ENCODE measurements around the gene GSTM2.

GSTM2 gene

GRCh38 chr1:109712321-109712864, 44.5 kb downstream of the GSTM2 start:
- Histone ChIP-seq H2AFZ (ENCODE audit: low read depth, low read length) (no peak overlapping the region), H3K4me3 (ENCODE audit: low read length) (no peak overlapping the region), H3K27me3 (ENCODE audit: insufficient read depth, low read length) (peaks cover 5% of the 10 kb centered on the region)

GRCh38 chr1:109713636-109714035, 45.8 kb downstream of the GSTM2 start:
- Histone ChIP-seq H3K27me3 (ENCODE audit: insufficient read depth, low read length) (peaks cover 9% of the 10 kb centered on the region), H3K36me3 (ENCODE audit: insufficient read depth, low read length) (no peaks in the 10 kb centered on the region), H3K4me3 (ENCODE audit: low read length) (no peak overlapping the region), H3K4me1 (ENCODE audit: insufficient read depth, low read length) (no peaks in the 10 kb centered on the region), H2AFZ (ENCODE audit: low read depth, low read length) (no peak overlapping the region), H3K9me3 (ENCODE audit: low read length) (no peaks in the 10 kb centered on the region)

More at GRCh38 chr1:109712321-109712864, 44.5 kb downstream of the GSTM2 start:
- no peaks in the 10 kb centered on the region for H3K9me3 ChIP-seq (ENCODE audit: low read length)
- no peaks in the 10 kb centered on the region for H3K36me3 ChIP-seq (ENCODE audit: insufficient read depth, low read length)
- no peaks in the 10 kb centered on the region for H3K4me1 ChIP-seq (ENCODE audit: insufficient read depth, low read length)

GRCh38 chr1:109714661-109715372, 47.0 kb downstream of the GSTM2 start:
- Histone ChIP-seq H2AFZ (ENCODE audit: low read depth, low read length) (no peak overlapping the region), H3K4me3 (ENCODE audit: low read length) (no peak overlapping the region), H3K27me3 (ENCODE audit: insufficient read depth, low read length) (peaks cover 9% of the 10 kb centered on the region), H3K4me1 (ENCODE audit: insufficient read depth, low read length) (no peaks in the 10 kb centered on the region), H3K36me3 (ENCODE audit: insufficient read depth, low read length) (no peaks in the 10 kb centered on the region), H3K9me3 (ENCODE audit: low read length) (no peaks in the 10 kb centered on the region)

- Histone ChIP-seq H3K4me1 (ENCODE audit: insufficient read depth, low read length) (no peaks in the 10 kb centered on the region), H3K4me3 (ENCODE audit: low read length) (no peak overlapping the region), H3K27me3 (ENCODE audit: insufficient read depth, low read length) (peaks cover 9% of the 10 kb centered on the region), H3K36me3 (ENCODE audit: insufficient read depth, low read length) (no peaks in the 10 kb centered on the region), H2AFZ (ENCODE audit: low read depth, low read length) (no peak overlapping the region), H3K9me3 (ENCODE audit: low read length) (no peaks in the 10 kb centered on the region)
These were observed 48.3 kb downstream of the GSTM2 start for GRCh38 chr1:109716121-109716520.

GRCh38 chr1:109716570-109717090, 48.8 kb downstream of the GSTM2 start:
- Histone ChIP-seq H3K4me3 (ENCODE audit: low read length) (no peak overlapping the region), H3K27me3 (ENCODE audit: insufficient read depth, low read length) (peaks cover 9% of the 10 kb centered on the region), H3K9me3 (ENCODE audit: low read length) (no peaks in the 10 kb centered on the region), H3K4me1 (ENCODE audit: insufficient read depth, low read length) (no peaks in the 10 kb centered on the region), H3K36me3 (ENCODE audit: insufficient read depth, low read length) (no peaks in the 10 kb centered on the region), H2AFZ (ENCODE audit: low read depth, low read length) (no peak overlapping the region)

- peaks cover 9% of the 10 kb centered on the region for H3K27me3 ChIP-seq (ENCODE audit: insufficient read depth, low read length)
These were observed 49.9 kb downstream of the GSTM2 start for GRCh38 chr1:109717729-109718128.

GRCh38 chr1:109718495-109718894, 50.6 kb downstream of the GSTM2 start:
- H3K36me3 ChIP-seq (ENCODE audit: insufficient read depth, low read length) = no peaks in the 10 kb centered on the region
- no peak overlapping the region for H2AFZ ChIP-seq (ENCODE audit: low read depth, low read length)
- no peaks in the 10 kb centered on the region for H3K4me1 ChIP-seq (ENCODE audit: insufficient read depth, low read length)
- H3K4me3 ChIP-seq (ENCODE audit: low read length) = no peak overlapping the region
- peaks cover 9% of the 10 kb centered on the region for H3K27me3 ChIP-seq (ENCODE audit: insufficient read depth, low read length)
- H3K9me3 ChIP-seq (ENCODE audit: low read length) = no peaks in the 10 kb centered on the region

More at GRCh38 chr1:109717729-109718128, 49.9 kb downstream of the GSTM2 start:
- H2AFZ ChIP-seq (ENCODE audit: low read depth, low read length) = no peak overlapping the region
- no peaks in the 10 kb centered on the region for H3K36me3 ChIP-seq (ENCODE audit: insufficient read depth, low read length)
- H3K9me3 ChIP-seq (ENCODE audit: low read length) = no peaks in the 10 kb centered on the region
- H3K4me3 ChIP-seq (ENCODE audit: low read length) = no peak overlapping the region
- H3K4me1 ChIP-seq (ENCODE audit: insufficient read depth, low read length) = no peaks in the 10 kb centered on the region

GRCh38 chr1:109719337-109719837, 51.5 kb downstream of the GSTM2 start:
- no peaks in the 10 kb centered on the region for H3K4me1 ChIP-seq (ENCODE audit: insufficient read depth, low read length)
- H3K36me3 ChIP-seq (ENCODE audit: insufficient read depth, low read length) = no peaks in the 10 kb centered on the region
- no peak overlapping the region for H3K4me3 ChIP-seq (ENCODE audit: low read length)
- no peak overlapping the region for H2AFZ ChIP-seq (ENCODE audit: low read depth, low read length)
- H3K27me3 ChIP-seq (ENCODE audit: insufficient read depth, low read length) = peaks cover 9% of the 10 kb centered on the region
- no peaks in the 10 kb centered on the region for H3K9me3 ChIP-seq (ENCODE audit: low read length)

GRCh38 chr1:109721042-109721441, 53.2 kb downstream of the GSTM2 start:
- no peaks in the 10 kb centered on the region for H3K36me3 ChIP-seq (ENCODE audit: insufficient read depth, low read length)
- H3K4me1 ChIP-seq (ENCODE audit: insufficient read depth, low read length) = no peaks in the 10 kb centered on the region
- H3K9me3 ChIP-seq (ENCODE audit: low read length) = no peaks in the 10 kb centered on the region
- peaks cover 9% of the 10 kb centered on the region for H3K27me3 ChIP-seq (ENCODE audit: insufficient read depth, low read length)
- no peak overlapping the region for H2AFZ ChIP-seq (ENCODE audit: low read depth, low read length)
- H3K4me3 ChIP-seq (ENCODE audit: low read length) = no peak overlapping the region

GRCh38 chr1:109721971-109722370, 54.1 kb downstream of the GSTM2 start:
- Histone ChIP-seq H3K9me3 (ENCODE audit: low read length) (no peaks in the 10 kb centered on the region), H2AFZ (ENCODE audit: low read depth, low read length) (no peak overlapping the region), H3K27me3 (ENCODE audit: insufficient read depth, low read length) (peaks cover 9% of the 10 kb centered on the region), H3K4me3 (ENCODE audit: low read length) (no peak overlapping the region), H3K4me1 (ENCODE audit: insufficient read depth, low read length) (no peaks in the 10 kb centered on the region), H3K36me3 (ENCODE audit: insufficient read depth, low read length) (no peaks in the 10 kb centered on the region)

GRCh38 chr1:109722908-109723691, 55.2 kb downstream of the GSTM2 start:
- no peaks in the 10 kb centered on the region for H3K36me3 ChIP-seq (ENCODE audit: insufficient read depth, low read length)
- H3K4me3 ChIP-seq (ENCODE audit: low read length) = no peak overlapping the region
- no peaks in the 10 kb centered on the region for H3K4me1 ChIP-seq (ENCODE audit: insufficient read depth, low read length)
- H3K27me3 ChIP-seq (ENCODE audit: insufficient read depth, low read length) = peaks cover 4% of the 10 kb centered on the region
- H2AFZ ChIP-seq (ENCODE audit: low read depth, low read length) = no peak overlapping the region
- H3K9me3 ChIP-seq (ENCODE audit: low read length) = no peaks in the 10 kb centered on the region

All from neuron (in vitro differentiated cells).